Kidney (tissue), 14 donors: Measurements from ENCODE around the gene FHAD1. TPM values are rescaled to one million over a fixed set of nuclear protein-coding genes. Genes with fewer than 3 reads are reported as not detected.

Experiments used
- DNase-seq, 5 donors: peaks; one replicate each; pipeline ENCODE4 v3.0.0-alpha.2; 2013 to 2020
- FAIRE-seq: peaks from 2 replicates; lab custom pipeline; 2012; peaks lifted over from hg19 to GRCh38; lab: Jason Lieb, UNC
- H3K27ac ChIP-seq, 2 donors: one replicate each; pipeline ENCODE4 v1.7.0; 2013; ENCODE audit warnings: low read depth in 2 of 2, low read length in 2 of 2, inconsistent platforms in 1 of 2
- H3K27me3 ChIP-seq: one replicate; pipeline ENCODE4 v1.7.1; 2013; ENCODE audit warnings: low read length, inconsistent platforms; ENCODE audit not compliant: control insufficient read depth, insufficient read depth
- H3K36me3 ChIP-seq, 3 donors: one replicate each; pipeline versions ENCODE4 v1.7.0 to v1.7.1; 2013; ENCODE audit warnings: low read length in 3 of 3, control low read depth in 1 of 3, inconsistent platforms in 1 of 3; ENCODE audit not compliant: insufficient read depth in 3 of 3, control insufficient read depth in 2 of 3
- H3K4me1 ChIP-seq, 3 donors: one replicate each; pipeline versions ENCODE4 v1.7.0 to v1.7.1; 2013; ENCODE audit warnings: low read length in 3 of 3, inconsistent platforms in 1 of 3, low read depth in 1 of 3; ENCODE audit not compliant: control insufficient read depth in 2 of 3, insufficient read depth in 2 of 3
- H3K4me3 ChIP-seq, 3 donors: one replicate each; pipeline versions ENCODE4 v1.7.0 to v1.8.1; 2013; ENCODE audit warnings: low read length in 3 of 3, control low read depth in 1 of 3, inconsistent platforms in 1 of 3
- H3K9ac ChIP-seq, 3 donors: one replicate each; pipeline versions ENCODE4 v1.7.0 to v1.7.1; 2013; ENCODE audit warnings: low read length in 3 of 3, control low read depth in 1 of 3, inconsistent platforms in 1 of 3
- H3K9me3 ChIP-seq, 3 donors: one replicate each; pipeline versions ENCODE4 v1.7.0 to v1.7.1; 2013; ENCODE audit warnings: low read length in 3 of 3, control low read depth in 1 of 3, inconsistent platforms in 1 of 3; ENCODE audit not compliant: control insufficient read depth in 2 of 3, insufficient read depth in 1 of 3
- CTCF ChIP-seq: IDR thresholded peaks from 3 replicates; pipeline ENCODE4 v1.5.1; 2012; ENCODE audit warnings: mild to moderate bottlenecking, moderate library complexity, borderline replicate concordance; ENCODE audit not compliant: insufficient read depth; ENCODE audit errors: extremely low read depth
- intact Hi-C: fragments of 100-400 bp; cut with DNase I; formaldehyde crosslinking; loops from one replicate; pipeline ENCODE4 v1.11.1; 2022
- polyA plus RNA-seq: library from polyadenylated mRNA; stranded (reverse); fragments of 350-450 nt; fragmentation: Illumina TruSeq; extraction: RNeasy Lipid Tissue Mini Kit (QIAGEN cat#74804); gene quantifications from one replicate; pipeline ENCODE4 v1.2.3, GENCODE V29; 2014; ENCODE audit warnings: low read depth, low replicate concordance; ENCODE audit not compliant: insufficient read depth
- total RNA-seq: library from RNA; stranded (reverse); fragmentation: NEBNext Ultra II Directional; extraction: Animal tissue kit (Norgen Biotek cat#: 25700); gene quantifications from one replicate; pipeline ENCODE4 v1.2.1, GENCODE V29; 2021
- donor health status: control.
- donor health status: control.
- donor health status: control.
- donor health status: control.
- donor health status: control.
- donor health status: DM: yes; HTN: yes; CAD: no.
- donor health status: Normal renal cell carcinoma (clear cell type).

FHAD1 gene
- total and polyA plus RNA-seq, 2 donors from 2014 or later, result 0.84 to 4.2 TPM

DNA sequence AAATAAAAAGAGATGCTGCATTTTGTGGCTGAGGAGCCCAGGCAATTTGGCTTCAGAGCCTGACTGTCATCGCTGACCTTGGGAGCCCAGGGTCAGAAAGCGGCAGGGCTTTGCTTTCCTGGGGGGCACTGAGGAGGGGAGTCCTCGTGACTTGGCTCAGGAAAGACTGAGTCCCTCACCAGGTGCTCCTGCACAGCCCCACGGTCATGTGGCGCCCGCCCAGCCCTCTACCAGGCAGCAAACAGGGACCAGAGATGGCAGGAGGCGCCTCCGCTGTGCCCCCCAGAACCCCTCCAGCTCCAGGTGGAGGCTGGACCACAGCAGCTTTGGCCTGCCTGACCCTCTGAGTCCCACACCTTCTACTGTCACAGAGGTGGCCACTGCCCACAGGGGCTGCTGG lies 175.8 kb downstream of the FHAD1 start:
- Histone ChIP-seq H3K27ac (no peak overlapping the region), H3K9me3 (no peaks in the 10 kb centered on the region), H3K4me1 (peaks cover 0 to 8% (median 0%) of the 10 kb centered on the region in 3 donors), H3K27me3 (no peaks in the 10 kb centered on the region), H3K36me3 (peaks cover 0 to 4% (median 0%) of the 10 kb centered on the region in 3 donors), H3K9ac (no peak overlapping the region), H3K4me3 (no peak overlapping the region)
- FAIRE-seq (no peak), DNase-seq (no peak)
- intact Hi-C loops, result loop anchor here (10.0 kb wide), 1 partner anchor 298 kb away; no protein-coding TSS in a partner anchor
- TF ChIP-seq CTCF, result no peak

- H3K9me3 ChIP-seq, result no peaks in the 10 kb centered on the region
- H3K27ac ChIP-seq, result no peak overlapping the region
- H3K4me3 ChIP-seq, result no peak overlapping the region
- no peaks in the 10 kb centered on the region for H3K27me3 ChIP-seq
- DNase-seq (no peak), FAIRE-seq (no peak)
- peaks cover 0 to 8% (median 0%) of the 10 kb centered on the region in 3 donors for H3K4me1 ChIP-seq
- H3K36me3 ChIP-seq, result peaks cover 0 to 4% (median 0%) of the 10 kb centered on the region in 3 donors
- no peak for TF ChIP-seq CTCF
- intact Hi-C loops, result loop anchor here (10.0 kb wide), 1 partner anchor 299 kb away; no protein-coding TSS in a partner anchor
- no peak overlapping the region for H3K9ac ChIP-seq
Measured at GRCh38 chr1:15423355-15424077, 176.5 kb downstream of the FHAD1 start.

DNA sequence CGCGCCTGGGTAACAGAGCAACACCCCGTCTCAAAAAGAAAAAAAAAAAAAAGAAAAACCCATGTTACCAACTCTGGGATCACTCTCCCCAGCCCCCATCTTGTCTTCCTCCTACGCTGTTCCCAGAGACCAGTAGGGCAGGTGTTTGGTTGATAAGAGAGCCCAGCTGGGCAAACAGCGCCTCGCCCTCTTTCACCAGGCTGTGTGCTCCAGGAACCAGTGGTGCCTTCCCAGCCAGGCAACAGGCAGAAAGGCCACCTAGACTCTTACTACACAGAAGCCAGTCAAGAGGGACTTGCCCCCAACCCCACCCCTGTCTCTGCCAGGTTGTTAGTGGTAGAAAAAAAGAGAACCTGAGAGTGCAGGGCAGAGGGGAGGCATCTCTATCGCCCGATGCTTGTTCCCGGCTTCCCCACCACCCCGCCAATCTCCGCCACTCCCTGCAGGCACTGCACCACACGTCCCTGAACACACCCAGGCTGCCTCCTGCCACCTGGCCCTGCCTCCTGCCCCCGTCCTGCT lies 177.2 kb downstream of the FHAD1 start:
- intact Hi-C loops, result loop anchor here (10.0 kb wide), 1 partner anchor 299 kb away; no protein-coding TSS in a partner anchor
- no peak for TF ChIP-seq CTCF
- Histone ChIP-seq H3K27me3 (no peaks in the 10 kb centered on the region), H3K27ac (no peak overlapping the region), H3K4me1 (peaks cover 0 to under 1% (median 0%) of the 10 kb centered on the region in 3 donors), H3K36me3 (peaks cover 0 to 4% (median 0%) of the 10 kb centered on the region in 3 donors), H3K4me3 (no peak overlapping the region), H3K9ac (no peak overlapping the region), H3K9me3 (no peaks in the 10 kb centered on the region)
- FAIRE-seq (no peak), DNase-seq (peak in 2 of 5 donors; percentile 8 to 71)
